Fibroblast of skin of right biceps (primary cell): Measurements from ENCODE around the gene HOXB8.
A peak's percentile ranks its signal among the peaks of the same experiment; 100 is the strongest.

Experiments
- DNase-seq: peaks from one replicate; pipeline ENCODE4 v3.0.0-alpha.2; 2013

HOXB8 gene

DNA sequence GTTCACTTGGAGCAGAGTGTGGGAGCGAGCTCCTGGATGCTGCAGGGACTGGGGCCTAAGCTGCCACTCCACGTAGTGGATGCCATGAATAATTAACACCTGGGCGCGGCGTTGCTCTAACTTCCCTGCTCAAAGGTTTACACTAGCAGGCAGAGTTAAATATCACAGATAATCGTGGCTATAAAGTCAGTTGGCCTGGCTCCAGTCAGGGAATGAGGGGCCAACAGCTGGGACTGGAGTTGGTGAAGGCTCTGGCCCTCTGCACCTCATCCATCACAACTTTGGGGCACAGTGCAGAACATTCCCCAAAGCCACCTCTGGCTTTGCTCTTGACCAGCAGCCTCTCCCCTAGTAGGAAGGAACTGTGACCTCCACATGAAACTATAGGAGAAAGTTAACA, 47.9 kb downstream of the HOXB8 start:
- DNase-seq: no peak

DNA sequence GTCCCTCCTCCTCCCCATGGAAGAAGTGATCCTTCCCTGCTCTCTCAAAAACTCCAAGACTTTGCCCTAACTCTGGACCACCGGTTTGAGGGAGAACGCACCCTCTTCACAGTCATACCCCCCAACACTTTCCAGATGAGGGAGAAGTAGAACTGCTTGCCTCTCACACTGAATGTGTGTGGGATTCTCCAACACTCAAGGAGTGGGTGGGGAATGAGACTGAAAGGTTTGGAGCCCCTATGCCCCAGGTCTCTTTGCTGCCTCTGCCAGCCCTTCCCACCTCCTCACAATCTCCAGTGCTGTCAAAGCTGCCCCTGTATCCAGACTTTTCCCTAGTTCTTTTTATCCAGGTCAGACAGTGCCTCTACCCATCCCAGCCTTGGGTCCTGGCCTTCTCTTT, 48.4 kb downstream of the HOXB8 start:
- DNase-seq: no peak

DNA sequence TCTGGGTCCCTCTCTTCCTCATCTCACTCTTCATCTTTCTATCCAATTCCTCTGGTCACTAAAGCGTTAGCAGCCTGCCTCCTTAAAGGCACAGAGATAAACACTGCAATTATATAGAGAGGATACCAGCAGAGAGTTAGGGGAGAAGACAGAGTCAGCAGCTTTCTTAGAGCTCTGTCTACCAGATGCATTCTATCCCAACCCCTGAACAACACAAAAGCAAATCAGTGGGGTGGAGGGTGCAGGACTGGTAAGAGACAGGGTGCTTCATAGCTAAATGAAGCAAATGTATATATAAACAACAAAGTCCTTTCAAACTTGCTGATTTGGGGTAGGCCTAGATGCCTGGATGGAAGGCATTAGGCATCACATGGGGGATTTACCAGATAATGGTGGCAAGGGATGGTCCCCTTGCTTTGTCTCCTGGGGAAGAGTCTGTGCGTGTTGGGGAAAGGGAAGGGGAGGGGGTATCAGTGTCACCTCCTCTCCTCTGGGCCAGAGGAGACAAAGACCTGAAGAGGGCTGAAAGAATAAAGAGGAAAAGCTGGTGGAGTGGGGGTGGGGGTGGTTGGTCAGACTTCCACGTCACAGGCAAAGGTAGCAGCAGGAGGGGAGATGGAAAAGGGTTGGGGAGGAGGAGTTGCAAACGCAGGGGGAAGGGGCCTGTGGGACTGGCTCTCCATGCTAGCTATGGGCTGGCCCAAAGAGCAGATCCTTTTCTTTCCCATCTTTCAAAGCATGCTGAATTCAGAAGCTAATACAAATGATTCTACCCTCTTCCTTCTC, 49.0 kb downstream of the HOXB8 start:
- peak; percentile 61 for DNase-seq

DNA sequence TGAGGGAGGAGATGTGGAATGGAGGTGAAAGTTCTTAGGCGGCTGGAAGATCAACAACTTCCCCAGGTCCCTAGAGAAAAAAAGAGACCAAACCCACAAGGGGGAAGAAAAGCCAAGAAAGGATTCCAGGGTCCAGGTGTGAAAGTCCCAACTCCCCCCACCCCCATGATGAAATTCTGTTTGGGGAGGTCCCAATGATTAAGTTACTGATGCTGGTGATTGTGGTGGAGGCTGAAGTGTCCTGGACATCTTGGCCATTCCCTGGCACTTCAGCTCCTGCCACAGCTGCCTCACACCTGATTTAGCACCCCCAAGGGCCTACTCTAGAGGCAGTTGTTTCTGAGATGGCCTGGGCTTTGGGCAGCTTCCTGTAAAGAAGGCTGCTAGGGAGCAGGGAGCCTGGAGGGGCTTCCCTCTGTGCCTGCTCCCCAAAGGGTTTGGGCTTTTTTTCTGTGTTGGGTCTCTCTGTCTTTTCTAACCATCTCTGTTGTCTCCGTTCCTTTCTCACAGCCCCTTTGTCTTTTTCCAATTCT, 50.0 kb downstream of the HOXB8 start:
- peak; percentile 48 for DNase-seq

DNA sequence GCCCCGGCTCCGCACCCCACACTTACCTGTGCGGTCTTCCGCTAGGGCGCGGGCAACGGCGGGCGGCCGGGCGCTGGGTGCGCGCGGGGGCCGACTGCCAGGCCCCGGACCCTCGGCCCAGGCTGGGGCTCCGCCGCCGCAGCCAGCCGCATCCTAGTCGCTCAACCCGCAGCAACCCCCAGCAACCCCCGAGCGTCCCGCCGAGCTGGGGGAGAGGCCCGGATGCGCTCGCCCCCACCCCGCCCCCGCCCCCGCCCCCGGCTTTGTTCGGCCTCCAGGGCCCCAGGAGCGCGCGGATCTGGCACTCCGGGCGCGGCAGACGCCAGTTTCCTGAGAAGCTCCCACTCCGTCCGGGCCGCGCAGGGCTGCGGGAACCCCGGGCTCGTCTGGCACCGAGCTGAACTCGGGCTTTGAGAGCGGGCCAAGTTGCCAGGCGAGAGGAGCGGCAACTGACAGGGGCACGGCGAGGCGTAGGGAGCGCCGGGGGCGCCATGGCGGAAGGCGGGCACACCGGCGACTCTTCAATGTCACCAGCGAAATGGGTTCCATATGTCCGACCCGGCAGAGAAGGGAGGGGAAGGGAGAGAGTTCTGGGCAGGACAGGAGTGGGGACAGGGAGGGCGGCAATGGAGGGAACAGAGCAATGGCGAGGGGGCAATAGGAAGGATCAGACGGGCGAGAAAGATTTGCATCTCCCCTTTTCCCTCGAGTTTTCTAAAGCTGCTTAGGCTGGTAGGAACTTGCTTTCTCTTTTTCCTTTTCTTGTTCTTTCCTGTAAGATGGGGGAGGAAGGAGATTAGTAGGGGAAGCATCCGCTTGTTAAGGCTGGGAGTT, 50.7 kb downstream of the HOXB8 start:
- peak; percentile 57 for DNase-seq

DNA sequence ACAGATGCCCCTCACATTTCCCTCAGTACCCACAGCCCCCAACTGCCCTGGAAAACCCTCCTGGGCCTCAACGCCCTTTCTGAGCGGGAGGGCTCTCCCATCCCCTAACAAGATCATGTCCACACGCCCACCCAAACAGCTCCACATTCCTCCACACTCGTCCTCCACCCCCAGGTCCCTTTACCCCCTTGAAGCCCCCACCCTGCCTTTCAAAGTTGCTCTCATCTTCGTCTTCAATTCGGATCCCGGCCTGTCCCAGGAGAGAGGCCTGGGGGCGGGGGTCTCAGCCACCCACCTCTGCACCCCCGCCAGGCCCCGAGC, 51.3 kb downstream of the HOXB8 start:
- DNase-seq: no peak

DNA sequence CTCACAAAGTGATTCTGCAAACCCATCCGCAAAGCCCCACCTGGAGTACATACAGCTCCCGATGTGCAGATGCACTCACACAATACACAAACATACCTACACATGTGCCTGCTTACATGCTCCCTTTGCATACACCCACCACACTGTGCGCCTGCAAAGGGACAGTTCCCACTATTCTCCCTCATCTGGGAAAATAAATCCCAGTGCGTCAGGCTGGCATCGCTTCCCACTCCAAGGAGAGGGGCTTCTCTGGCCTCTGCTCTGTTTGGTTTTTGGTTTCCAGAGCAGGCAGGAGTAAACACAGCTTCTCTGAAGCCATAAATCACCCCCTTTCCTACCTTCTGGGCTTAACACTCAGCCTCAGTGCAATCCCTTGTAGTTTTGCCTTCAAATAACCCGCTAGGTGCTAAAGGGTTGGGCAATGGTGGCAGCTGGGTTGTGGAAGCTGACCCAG, 51.7 kb downstream of the HOXB8 start:
- peak; percentile 58 for DNase-seq

DNA sequence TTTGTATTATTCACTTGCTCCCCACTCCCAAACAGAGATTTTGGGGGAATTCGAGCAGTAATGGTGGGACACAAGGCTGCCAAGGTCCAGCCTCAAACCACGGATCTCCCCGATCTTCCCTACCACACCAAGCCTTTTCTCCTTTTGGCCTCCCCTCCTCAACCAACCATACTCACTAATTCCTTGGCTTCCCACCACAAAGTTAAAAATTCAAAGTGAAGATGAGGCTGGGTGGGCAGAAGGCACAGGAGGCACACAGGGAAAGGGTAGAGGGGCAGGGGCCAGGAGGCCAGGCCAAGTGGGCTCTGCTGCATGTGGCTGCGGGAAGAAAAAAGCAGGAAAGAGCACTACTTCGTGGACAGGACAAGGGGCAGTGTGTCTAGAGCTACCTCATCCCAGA, 52.2 kb downstream of the HOXB8 start:
- DNase-seq: no peak
